Natural killer cell (primary cell): Measurements from ENCODE around the gene RRAS. TPM values are rescaled to one million over a fixed set of nuclear protein-coding genes. Genes with fewer than 3 reads are reported as not detected.

ENCODE experiments used
- ATAC-seq, 3 donors: fragments of 150-1000 bp in 2 of 3; fragments of 200-7000 bp in 1 of 3; cut with Tn5 transposase; 1 replicate in 1 of 3; 2 replicates in 2 of 3; pipeline ENCODE4 v1.10.0; 2021; ENCODE audit warnings: mild to moderate bottlenecking in 2 of 3, moderate library complexity in 2 of 3
- DNase-seq, 2 donors: peaks; one replicate each; pipeline versions ENCODE4 v3.0.0 to v3.0.0-alpha.2; 2013 to 2021; ENCODE audit warnings: mixed read lengths in 1 of 2
- H3K27ac ChIP-seq: one replicate; pipeline ENCODE4 v1.5.1; 2013; ENCODE audit warnings: mild to moderate bottlenecking, low read length
- H3K27me3 ChIP-seq: one replicate; pipeline ENCODE4 v1.6.1; 2013; ENCODE audit warnings: low read length; ENCODE audit not compliant: control insufficient read depth, insufficient read depth
- H3K36me3 ChIP-seq: one replicate; pipeline ENCODE4 v1.6.1; 2013; ENCODE audit warnings: low read length; ENCODE audit not compliant: control insufficient read depth, insufficient read depth
- H3K4me1 ChIP-seq: one replicate; pipeline ENCODE4 v1.6.1; 2013; ENCODE audit warnings: low read length; ENCODE audit not compliant: control insufficient read depth, insufficient read depth
- H3K4me3 ChIP-seq: one replicate; pipeline ENCODE4 v1.5.1; 2013; ENCODE audit warnings: low read length
- H3K9me3 ChIP-seq: one replicate; pipeline ENCODE4 v1.6.1; 2013; ENCODE audit warnings: low read length; ENCODE audit not compliant: control insufficient read depth, insufficient read depth
- H3K27ac Mint-ChIP-seq, 2 donors: one replicate each; pipeline ENCODE4 v1.8.0; 2022; ENCODE audit warnings: mild to moderate bottlenecking in 2 of 2, mixed read lengths in 2 of 2, moderate library complexity in 1 of 2
- H3K27me3 Mint-ChIP-seq, 2 donors: one replicate each; pipeline ENCODE4 v1.8.0; 2022; ENCODE audit warnings: low read depth in 2 of 2, mixed read lengths in 2 of 2
- H3K36me3 Mint-ChIP-seq: one replicate; pipeline ENCODE4 v1.8.0; 2022; ENCODE audit warnings: mixed read lengths
- H3K4me1 Mint-ChIP-seq, 2 donors: one replicate each; pipeline ENCODE4 v1.8.0; 2022; ENCODE audit warnings: mixed read lengths in 2 of 2
- H3K4me3 Mint-ChIP-seq: one replicate; pipeline ENCODE4 v1.8.0; 2022; ENCODE audit warnings: mild to moderate bottlenecking, moderate library complexity, mixed read lengths
- H3K9me3 Mint-ChIP-seq, 2 donors: one replicate each; pipeline ENCODE4 v1.8.0; 2022; ENCODE audit warnings: mixed read lengths in 2 of 2
- CTCF ChIP-seq: fragments of 200-600 bp; IDR thresholded peaks from one replicate; pipeline ENCODE4 v1.8.0; 2022; ENCODE audit warnings: antibody characterized with exemption
- WGBS: methylation state at CpG from one replicate; pipeline ENCODE4 v1.1.7; 2013; ENCODE audit warnings: missing lambda C conversion rate; ENCODE audit not compliant: insufficient coverage; 5-methylcytosine and 5-hydroxymethylcytosine counted together
- intact Hi-C: fragments of 100-400 bp; cut with micrococcal nuclease; formaldehyde crosslinking; loops from one replicate; pipeline ENCODE4 v1.14.2; 2022
- total RNA-seq, 4 donors: library from RNA; stranded (reverse); fragments of 120-200 nt in 1 of 4; gene quantifications; one replicate each; pipeline versions ENCODE4 v1.2.3 to v1.2.4, GENCODE V29; 2013 to 2022

RRAS gene
- total RNA-seq, 3 donors from 2014 or later (not counting 1 experiment from before 2014, with no cell fraction given), result 2.0 to 7.7 (median 5.9) TPM

GRCh38 chr19:49594993-49595818, 44.7 kb downstream of the RRAS start:
- no peak for DNase-seq
- Histone ChIP-seq H3K4me3 (no peak overlapping the region), H3K36me3 (peaks cover 40% of the 10 kb centered on the region), H3K4me1 (peaks cover 27% of the 10 kb centered on the region), H3K9me3 (no peaks in the 10 kb centered on the region), H3K27ac (no peak overlapping the region), H3K27me3 (no peaks in the 10 kb centered on the region)
- H3K36me3 Mint-ChIP-seq, result no peaks in the 10 kb centered on the region
- no peaks in the 10 kb centered on the region for H3K9me3 Mint-ChIP-seq
- peak overlapping the region in 1 of 2 donors; percentile 89 for H3K27ac Mint-ChIP-seq
- H3K27me3 Mint-ChIP-seq, result no peaks in the 10 kb centered on the region
- peak overlapping the region; percentile 17 for H3K4me3 Mint-ChIP-seq
- intact Hi-C loops, result no loop called here
- 95% methylated on average over 34 of the region's 35 CpGs for WGBS
- ATAC-seq, result no peak
- H3K4me1 Mint-ChIP-seq, result peaks cover 33 to 35% of the 10 kb centered on the region in 2 donors
- no peak for TF ChIP-seq CTCF

GRCh38 chr19:49594157-49594992, 45.6 kb downstream of the RRAS start:
- no peak for TF ChIP-seq CTCF
- Mint-ChIP-seq H3K36me3 (no peaks in the 10 kb centered on the region), H3K4me1 (peaks cover 32 to 35% of the 10 kb centered on the region in 2 donors), H3K27ac (peak overlapping the region; percentile 89 to 90), H3K27me3 (no peaks in the 10 kb centered on the region), H3K9me3 (no peaks in the 10 kb centered on the region), H3K4me3 (peak overlapping the region; percentile 84)
- H3K27ac ChIP-seq, result peak overlapping the region; percentile 49
- peaks cover 34% of the 10 kb centered on the region for H3K36me3 ChIP-seq
- peaks cover 29% of the 10 kb centered on the region for H3K4me1 ChIP-seq
- WGBS, result 94% methylated on average over 35 of the region's 35 CpGs
- intact Hi-C loops, result no loop called here
- ATAC-seq, result no peak
- DNase-seq, result no peak
- no peak overlapping the region for H3K4me3 ChIP-seq
- no peaks in the 10 kb centered on the region for H3K27me3 ChIP-seq
- H3K9me3 ChIP-seq, result no peaks in the 10 kb centered on the region

GRCh38 chr19:49593233-49594113, 46.5 kb downstream of the RRAS start:
- WGBS, result 11% methylated on average over 26 of the region's 27 CpGs
- Mint-ChIP-seq H3K27ac (peak overlapping the region; percentile 89 to 90), H3K4me1 (peaks cover 32 to 41% of the 10 kb centered on the region in 2 donors), H3K9me3 (no peaks in the 10 kb centered on the region), H3K36me3 (no peaks in the 10 kb centered on the region), H3K4me3 (peak overlapping the region; percentile 84), H3K27me3 (no peaks in the 10 kb centered on the region)
- DNase-seq (peak; percentile 83 to 95), ATAC-seq (peak; percentile 56 to 76 (median 67))
- Histone ChIP-seq H3K27me3 (no peaks in the 10 kb centered on the region), H3K9me3 (no peaks in the 10 kb centered on the region), H3K4me1 (peaks cover 29% of the 10 kb centered on the region), H3K27ac (peak overlapping the region; percentile 54), H3K36me3 (peaks cover 28% of the 10 kb centered on the region), H3K4me3 (peak overlapping the region; percentile 18)
- intact Hi-C loops, result loop anchor here (1.0 kb wide), 1 partner anchor 47 kb away; the partner anchor contains the start of gene RRAS
- TF ChIP-seq CTCF, result no peak
